Psoas muscle (tissue), 8 donors: ENCODE measurements around the gene KIF9. TPM values are rescaled to one million over a fixed set of nuclear protein-coding genes. Genes with fewer than 3 reads are reported as not detected.

Experiments used
- ATAC-seq, 4 donors: fragments of 200-7000 bp; cut with Tn5 transposase; one replicate each; pipeline ENCODE4 v1.9.1; 2020; ENCODE audit warnings: moderate library complexity in 3 of 4, mild to moderate bottlenecking in 2 of 4
- DNase-seq, 2 donors: peaks; one replicate each; pipeline ENCODE4 v3.0.0-alpha.2; 2020
- H3K27ac ChIP-seq: fragments of 200-600 bp; one replicate; pipeline ENCODE4 v1.8.0; 2022
- H3K27me3 ChIP-seq, 3 donors: fragments of 200-600 bp in 1 of 3; one replicate each; pipeline versions ENCODE4 v1.6.1 to v1.8.0; 2013 to 2022; ENCODE audit warnings: low read length in 2 of 3, mild to moderate bottlenecking in 2 of 3, moderate library complexity in 1 of 3; ENCODE audit not compliant: insufficient read depth in 3 of 3
- H3K36me3 ChIP-seq, 2 donors: fragments of 200-600 bp in 1 of 2; one replicate each; pipeline versions ENCODE4 v1.6.1 to v1.8.0; 2013 to 2022; ENCODE audit warnings: low read depth in 1 of 2, mild to moderate bottlenecking in 1 of 2, moderate library complexity in 1 of 2; ENCODE audit not compliant: insufficient read depth in 1 of 2
- H3K4me1 ChIP-seq: fragments of 200-600 bp; one replicate; pipeline ENCODE4 v1.8.0; 2022
- H3K4me3 ChIP-seq: fragments of 200-600 bp; one replicate; pipeline ENCODE4 v1.8.0; 2022; ENCODE audit warnings: mild to moderate bottlenecking
- H3K9me3 ChIP-seq: fragments of 200-600 bp; one replicate; pipeline ENCODE4 v1.8.0; 2022
- WGBS, 3 donors: extraction: QIAGEN DNeasy Blood & Tissue Kit; methylation state at CpG; one replicate each; pipeline versions ENCODE4 v1.1.6 to v1.1.7; 2013; 5-methylcytosine and 5-hydroxymethylcytosine counted together
- intact Hi-C, 2 donors: fragments of 100-400 bp; cut with DNase I; formaldehyde crosslinking; loops; one replicate each; pipeline versions ENCODE4 v1.11.0 to v1.14.2; 2022
- polyA plus RNA-seq, 3 donors: library from polyadenylated mRNA; stranded (reverse); fragments of 200-250 nt; gene quantifications; one replicate each; pipeline ENCODE4 v1.2.3, GENCODE V29; 2013
- total RNA-seq, 4 donors: library from RNA; stranded (reverse); fragmentation: NEBNext Ultra II Directional in 2 of 4; extraction: Animal tissue kit (Norgen Biotek cat#: 25700) in 2 of 4; gene quantifications; one replicate each; pipeline versions ENCODE4 v1.2.1 to v1.2.4, GENCODE V29; 2021 to 2023
- TF ChIP-seq, protein P1 (sequence below): fragments of 200-600 bp; IDR thresholded peaks from one replicate; pipeline ENCODE4 v1.8.0; 2022; ENCODE audit warnings: antibody characterized with exemption
- donor health status: healthy with polysubstance abuse.
- donor health status: DM: no; HTN: no; CAD: no; lungs with moderate emphysema.
- donor health status: Bipolar disorder and iron deficiency.
- donor health status: healthy.
- donor health status: DM: yes; HTN: yes; CAD: no.
- donor health status: DM: no; HTN: no; CAD: no.
- donor health status: DM: no; HTN: no; CAD: no.
- donor health status: DM: yes; HTN: yes; CAD: no.

Gene KIF9
- total and polyA plus RNA-seq, 7 donors: 3.5 to 15.5 (median 5.9) TPM

DNA sequence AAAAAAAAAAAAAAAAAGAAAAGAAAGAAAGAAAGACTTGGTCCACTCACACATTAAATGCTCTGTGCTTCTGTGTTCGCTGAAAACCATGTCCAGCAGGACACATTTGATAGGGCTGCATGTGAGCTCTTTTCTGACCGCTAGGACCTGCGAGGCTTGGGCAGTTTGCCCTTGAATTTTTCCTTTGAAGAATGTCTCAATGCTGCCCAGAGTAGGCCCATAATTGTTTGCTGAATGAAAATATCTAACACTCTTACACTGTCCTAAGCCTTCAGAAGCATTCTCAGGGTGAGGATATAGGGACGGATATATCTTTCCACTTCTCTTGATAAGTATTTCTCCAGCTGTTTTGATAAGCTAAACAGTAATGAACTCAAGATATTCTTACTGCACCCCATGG lies 6.0 kb downstream of the KIF9 start:
- ATAC-seq: no peak
- no peak overlapping the region for H3K4me3 ChIP-seq
- WGBS, 3 donors: 74 to 80% (median 77%) methylated on average over 4 of the region's 4 CpGs
- no peak for DNase-seq
- no peak overlapping the region for H3K27ac ChIP-seq
- no peaks in the 10 kb centered on the region for H3K9me3 ChIP-seq
- H3K27me3 ChIP-seq: no peaks in the 10 kb centered on the region
- peaks cover 6% of the 10 kb centered on the region for H3K4me1 ChIP-seq
- intact Hi-C loops: no loop called here
- TF ChIP-seq, protein P1, sequence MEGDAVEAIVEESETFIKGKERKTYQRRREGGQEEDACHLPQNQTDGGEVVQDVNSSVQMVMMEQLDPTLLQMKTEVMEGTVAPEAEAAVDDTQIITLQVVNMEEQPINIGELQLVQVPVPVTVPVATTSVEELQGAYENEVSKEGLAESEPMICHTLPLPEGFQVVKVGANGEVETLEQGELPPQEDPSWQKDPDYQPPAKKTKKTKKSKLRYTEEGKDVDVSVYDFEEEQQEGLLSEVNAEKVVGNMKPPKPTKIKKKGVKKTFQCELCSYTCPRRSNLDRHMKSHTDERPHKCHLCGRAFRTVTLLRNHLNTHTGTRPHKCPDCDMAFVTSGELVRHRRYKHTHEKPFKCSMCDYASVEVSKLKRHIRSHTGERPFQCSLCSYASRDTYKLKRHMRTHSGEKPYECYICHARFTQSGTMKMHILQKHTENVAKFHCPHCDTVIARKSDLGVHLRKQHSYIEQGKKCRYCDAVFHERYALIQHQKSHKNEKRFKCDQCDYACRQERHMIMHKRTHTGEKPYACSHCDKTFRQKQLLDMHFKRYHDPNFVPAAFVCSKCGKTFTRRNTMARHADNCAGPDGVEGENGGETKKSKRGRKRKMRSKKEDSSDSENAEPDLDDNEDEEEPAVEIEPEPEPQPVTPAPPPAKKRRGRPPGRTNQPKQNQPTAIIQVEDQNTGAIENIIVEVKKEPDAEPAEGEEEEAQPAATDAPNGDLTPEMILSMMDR: no peak
- H3K36me3 ChIP-seq: no peaks in the 10 kb centered on the region

DNA sequence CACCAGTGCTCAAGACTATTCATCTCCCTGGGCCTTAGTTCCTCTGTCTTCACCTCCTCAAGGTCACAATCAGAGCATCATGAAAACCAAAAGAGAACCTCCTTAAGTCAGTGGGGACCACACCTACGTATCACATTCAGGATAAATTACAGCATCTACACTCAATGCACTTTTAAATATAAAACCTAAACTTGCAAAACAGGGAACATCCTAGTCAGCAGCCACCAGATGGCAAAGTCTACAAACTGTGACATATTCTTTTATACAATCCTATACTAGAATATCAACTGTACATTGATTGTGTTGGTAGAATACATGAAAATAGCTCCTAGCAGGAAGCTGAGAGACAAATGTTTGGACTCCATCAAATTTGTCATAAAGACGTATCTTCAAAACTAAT lies 7.9 kb downstream of the KIF9 start:
- intact Hi-C loops: no loop called here
- Histone ChIP-seq H3K4me1 (no peaks in the 10 kb centered on the region), H3K27ac (no peak overlapping the region), H3K9me3 (no peaks in the 10 kb centered on the region), H3K27me3 (no peaks in the 10 kb centered on the region), H3K36me3 (no peaks in the 10 kb centered on the region), H3K4me3 (no peak overlapping the region)
- 92 to 97% (median 94%) methylated on average over 2 of the region's 2 CpGs for WGBS, 3 donors
- TF ChIP-seq, protein P1: no peak
- ATAC-seq: no peak
- DNase-seq: no peak

DNA sequence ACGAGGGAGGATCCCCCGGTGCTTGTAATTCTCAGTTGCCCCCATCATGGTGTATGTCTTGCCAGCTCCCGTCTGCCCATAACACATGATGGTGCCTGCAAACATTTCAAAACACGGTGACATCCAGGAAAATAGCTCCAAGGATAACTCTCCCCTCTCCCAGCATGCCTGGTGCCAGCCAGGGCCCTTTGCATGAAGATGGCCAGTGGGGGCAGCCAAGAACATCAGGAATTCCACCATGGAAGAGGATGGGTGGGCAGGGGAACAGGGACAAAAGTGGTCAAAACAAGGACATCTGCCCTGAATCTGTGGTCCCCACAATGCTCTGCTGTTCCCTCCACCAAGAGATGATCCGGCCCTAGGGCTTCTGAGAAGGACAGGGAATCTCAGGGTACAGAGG lies 9.0 kb downstream of the KIF9 start:
- DNase-seq (no peak), ATAC-seq (no peak)
- no peak overlapping the region for H3K27ac ChIP-seq
- no peaks in the 10 kb centered on the region for H3K4me1 ChIP-seq
- intact Hi-C loops: no loop called here
- no peaks in the 10 kb centered on the region for H3K9me3 ChIP-seq
- WGBS, 3 donors: 84 to 90% (median 89%) methylated on average over 5 of the region's 5 CpGs
- no peak overlapping the region for H3K4me3 ChIP-seq
- TF ChIP-seq, protein P1: no peak
- no peaks in the 10 kb centered on the region for H3K27me3 ChIP-seq
- H3K36me3 ChIP-seq: no peaks in the 10 kb centered on the region

DNA sequence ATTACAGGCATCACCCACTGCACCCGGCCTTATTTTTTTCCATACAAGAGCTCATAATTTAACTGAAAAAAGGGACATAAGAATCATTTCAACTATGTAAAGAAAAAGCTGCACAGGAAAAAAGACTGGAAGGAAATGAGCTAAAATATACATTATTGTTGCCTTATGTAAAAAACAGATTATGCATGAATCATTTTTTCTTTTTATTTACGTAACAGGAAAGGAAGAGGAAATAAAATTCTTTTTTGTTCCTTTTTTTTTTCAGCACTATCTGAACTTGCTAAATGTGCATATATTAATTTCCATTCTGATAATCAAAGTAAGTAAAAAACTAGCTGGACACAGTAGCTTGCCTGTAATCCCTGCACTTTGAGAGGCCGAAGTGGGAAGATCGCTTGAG lies 12.1 kb downstream of the KIF9 start:
- ATAC-seq (no peak), DNase-seq (no peak)
- no peaks in the 10 kb centered on the region for H3K27me3 ChIP-seq
- H3K4me1 ChIP-seq: peaks cover 14% of the 10 kb centered on the region
- H3K9me3 ChIP-seq: no peaks in the 10 kb centered on the region
- no peak overlapping the region for H3K4me3 ChIP-seq
- intact Hi-C loops: no loop called here
- H3K27ac ChIP-seq: no peak overlapping the region
- TF ChIP-seq, protein P1: no peak
- WGBS, 3 donors: 93 to 96% (median 94%) methylated on average over 4 of the region's 4 CpGs
- no peaks in the 10 kb centered on the region for H3K36me3 ChIP-seq

DNA sequence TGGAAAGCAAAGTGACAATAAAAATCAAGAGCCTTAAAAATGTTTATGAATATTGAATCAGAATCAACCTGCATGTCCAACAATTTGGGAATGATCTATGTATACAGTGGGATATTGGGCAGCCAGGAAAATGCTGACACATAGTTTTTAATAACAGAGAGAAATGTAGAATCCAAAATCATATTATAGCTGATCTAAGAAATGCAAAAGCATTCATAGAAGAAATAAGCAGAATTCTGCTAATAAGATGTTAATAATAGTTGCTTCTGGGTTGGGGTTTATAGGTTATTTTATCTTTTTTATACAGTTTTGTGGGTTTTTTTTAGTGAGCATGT lies 15.1 kb downstream of the KIF9 start:
- intact Hi-C loops: no loop called here
- Histone ChIP-seq H3K27me3 (no peaks in the 10 kb centered on the region), H3K27ac (peak overlapping the region; percentile 70), H3K9me3 (no peaks in the 10 kb centered on the region), H3K4me3 (no peak overlapping the region), H3K4me1 (peaks cover 14% of the 10 kb centered on the region), H3K36me3 (no peaks in the 10 kb centered on the region)
- no peak for DNase-seq
- TF ChIP-seq, protein P1: no peak
- ATAC-seq: no peak
